IgD-negative memory B cell (primary cell): ENCODE measurements around the gene RERE. TPM values are rescaled to one million over a fixed set of nuclear protein-coding genes. Genes with fewer than 3 reads are reported as not detected.

Experiments
- H3K27ac Mint-ChIP-seq, 3 donors: one replicate each; pipeline ENCODE4 v1.8.0; 2020 to 2022; ENCODE audit warnings: mild to moderate bottlenecking in 3 of 3, mixed read lengths in 3 of 3, moderate library complexity in 1 of 3
- H3K27me3 Mint-ChIP-seq: one replicate; pipeline ENCODE4 v1.8.0; 2021; ENCODE audit warnings: mixed read lengths
- H3K36me3 Mint-ChIP-seq: one replicate; pipeline ENCODE4 v1.8.0; 2020; ENCODE audit warnings: mild to moderate bottlenecking, mixed read lengths
- H3K4me1 Mint-ChIP-seq, 3 donors: one replicate each; pipeline ENCODE4 v1.8.0; 2020 to 2022; ENCODE audit warnings: mixed read lengths in 3 of 3, mild to moderate bottlenecking in 1 of 3
- H3K4me3 Mint-ChIP-seq, 4 donors: one replicate each; pipeline ENCODE4 v1.8.0; 2020 to 2022; ENCODE audit warnings: mild to moderate bottlenecking in 4 of 4, mixed read lengths in 4 of 4, moderate library complexity in 3 of 4
- H3K9me3 Mint-ChIP-seq, 3 donors: one replicate each; pipeline ENCODE4 v1.8.0; 2020 to 2021; ENCODE audit warnings: mixed read lengths in 3 of 3, mild to moderate bottlenecking in 1 of 3
- polyA plus RNA-seq: library from polyadenylated mRNA; unstranded; fragments of 300-500 nt; fragmentation: Illumina TruSeq; gene quantifications from one replicate; pipeline ENCODE4 v1.2.3, GENCODE V29; 2021

RERE gene
- polyA plus RNA-seq, 1 donor from 2014 or later: 24.9 TPM

- Mint-ChIP-seq H3K36me3 (peaks cover 3% of the 10 kb centered on the region), H3K27me3 (no peaks in the 10 kb centered on the region), H3K27ac (peak overlapping the region in 2 of 3 donors; percentile 39 to 53), H3K9me3 (no peaks in the 10 kb centered on the region), H3K4me1 (peaks cover 22 to 43% (median 43%) of the 10 kb centered on the region in 3 donors), H3K4me3 (peak overlapping the region in 1 of 4 donors; percentile 67)
Measured at GRCh38 chr1:8379513-8380186, 437.8 kb downstream of the RERE start.

- H3K27ac Mint-ChIP-seq: peak overlapping the region in 1 of 3 donors; percentile 74
Measured at GRCh38 chr1:8378981-8379470, 438.4 kb downstream of the RERE start.

GRCh38 chr1:8378178-8378577 is 439.3 kb downstream of the RERE start:
- Mint-ChIP-seq H3K4me1 (peaks cover 14 to 36% (median 36%) of the 10 kb centered on the region in 3 donors), H3K27me3 (no peaks in the 10 kb centered on the region), H3K27ac (peak overlapping the region in 1 of 3 donors; percentile 65), H3K9me3 (no peaks in the 10 kb centered on the region), H3K36me3 (peaks cover 3% of the 10 kb centered on the region), H3K4me3 (peak overlapping the region in 1 of 4 donors; percentile 25)

More at GRCh38 chr1:8378981-8379470, 438.4 kb downstream of the RERE start:
- Mint-ChIP-seq H3K27me3 (no peaks in the 10 kb centered on the region), H3K4me1 (peaks cover 18 to 40% (median 37%) of the 10 kb centered on the region in 3 donors), H3K4me3 (no peak overlapping the region), H3K36me3 (peaks cover 3% of the 10 kb centered on the region), H3K9me3 (no peaks in the 10 kb centered on the region)

GRCh38 chr1:8377271-8377981 is 440.0 kb downstream of the RERE start:
- no peaks in the 10 kb centered on the region for H3K9me3 Mint-ChIP-seq
- H3K4me1 Mint-ChIP-seq: peaks cover 7 to 30% (median 29%) of the 10 kb centered on the region in 3 donors
- H3K4me3 Mint-ChIP-seq: no peak overlapping the region
- no peaks in the 10 kb centered on the region for H3K27me3 Mint-ChIP-seq
- peaks cover 3% of the 10 kb centered on the region for H3K36me3 Mint-ChIP-seq
- H3K27ac Mint-ChIP-seq: peak overlapping the region in 1 of 3 donors; percentile 65

- no peaks in the 10 kb centered on the region for H3K9me3 Mint-ChIP-seq
- peaks cover 7 to 32% (median 22%) of the 10 kb centered on the region in 3 donors for H3K4me1 Mint-ChIP-seq
- no peak overlapping the region for H3K4me3 Mint-ChIP-seq
Measured at GRCh38 chr1:8376358-8376840, 441.0 kb downstream of the RERE start.

GRCh38 chr1:8374812-8375211 is 442.6 kb downstream of the RERE start:
- no peak overlapping the region for H3K4me3 Mint-ChIP-seq

More at GRCh38 chr1:8376358-8376840, 441.0 kb downstream of the RERE start:
- peaks cover 3% of the 10 kb centered on the region for H3K36me3 Mint-ChIP-seq
- H3K27ac Mint-ChIP-seq: peak overlapping the region in 2 of 3 donors; percentile 23 to 27
- H3K27me3 Mint-ChIP-seq: no peaks in the 10 kb centered on the region

GRCh38 chr1:8374356-8374755 is 443.1 kb downstream of the RERE start:
- Mint-ChIP-seq H3K9me3 (no peaks in the 10 kb centered on the region), H3K36me3 (peaks cover 2% of the 10 kb centered on the region), H3K4me1 (peaks cover 12 to 39% (median 22%) of the 10 kb centered on the region in 3 donors), H3K27ac (peak overlapping the region; percentile 54 to 83 (median 70)), H3K27me3 (no peaks in the 10 kb centered on the region), H3K4me3 (no peak overlapping the region)

More at GRCh38 chr1:8374812-8375211, 442.6 kb downstream of the RERE start:
- Mint-ChIP-seq H3K9me3 (no peaks in the 10 kb centered on the region), H3K27me3 (no peaks in the 10 kb centered on the region), H3K36me3 (peaks cover 2% of the 10 kb centered on the region), H3K27ac (peak overlapping the region; percentile 40 to 83 (median 54)), H3K4me1 (peaks cover 10 to 37% (median 22%) of the 10 kb centered on the region in 3 donors)

GRCh38 chr1:8373581-8374241 is 443.7 kb downstream of the RERE start:
- H3K36me3 Mint-ChIP-seq: peaks cover 2% of the 10 kb centered on the region
- no peaks in the 10 kb centered on the region for H3K9me3 Mint-ChIP-seq
- H3K27ac Mint-ChIP-seq: peak overlapping the region in 2 of 3 donors; percentile 59 to 70
- no peaks in the 10 kb centered on the region for H3K27me3 Mint-ChIP-seq
- no peak overlapping the region for H3K4me3 Mint-ChIP-seq
- H3K4me1 Mint-ChIP-seq: peaks cover 15 to 36% (median 22%) of the 10 kb centered on the region in 3 donors

- Mint-ChIP-seq H3K36me3 (peaks cover 2% of the 10 kb centered on the region), H3K9me3 (no peaks in the 10 kb centered on the region), H3K4me1 (peaks cover 15 to 36% (median 16%) of the 10 kb centered on the region in 3 donors), H3K4me3 (no peak overlapping the region), H3K27me3 (no peaks in the 10 kb centered on the region), H3K27ac (no peak overlapping the region)
Measured at GRCh38 chr1:8373125-8373524, 444.3 kb downstream of the RERE start.

GRCh38 chr1:8371372-8371991 is 446.0 kb downstream of the RERE start:
- Mint-ChIP-seq H3K4me1 (peaks cover 7 to 40% (median 18%) of the 10 kb centered on the region in 3 donors), H3K4me3 (peak overlapping the region in 1 of 4 donors; percentile 43), H3K27ac (peak overlapping the region in 2 of 3 donors; percentile 6 to 96)

GRCh38 chr1:8370905-8371315 is 446.5 kb downstream of the RERE start:
- H3K4me1 Mint-ChIP-seq: peaks cover 3 to 34% (median 18%) of the 10 kb centered on the region in 3 donors
- no peaks in the 10 kb centered on the region for H3K9me3 Mint-ChIP-seq
- H3K27ac Mint-ChIP-seq: peak overlapping the region in 2 of 3 donors; percentile 6 to 71
- H3K27me3 Mint-ChIP-seq: no peaks in the 10 kb centered on the region
- no peaks in the 10 kb centered on the region for H3K36me3 Mint-ChIP-seq
- peak overlapping the region in 1 of 4 donors; percentile 73 for H3K4me3 Mint-ChIP-seq

More at GRCh38 chr1:8371372-8371991, 446.0 kb downstream of the RERE start:
- Mint-ChIP-seq H3K9me3 (no peaks in the 10 kb centered on the region), H3K36me3 (peaks cover 2% of the 10 kb centered on the region), H3K27me3 (no peaks in the 10 kb centered on the region)

GRCh38 chr1:8370046-8370881 is 447.2 kb downstream of the RERE start:
- H3K27me3 Mint-ChIP-seq: no peaks in the 10 kb centered on the region
- H3K36me3 Mint-ChIP-seq: no peaks in the 10 kb centered on the region
- no peaks in the 10 kb centered on the region for H3K9me3 Mint-ChIP-seq
- peaks cover 0 to 33% (median 15%) of the 10 kb centered on the region in 3 donors for H3K4me1 Mint-ChIP-seq
- H3K27ac Mint-ChIP-seq: peak overlapping the region in 1 of 3 donors; percentile 66
- no peak overlapping the region for H3K4me3 Mint-ChIP-seq

- Mint-ChIP-seq H3K4me3 (no peak overlapping the region), H3K4me1 (peaks cover 0 to 24% (median 15%) of the 10 kb centered on the region in 3 donors)
Measured at GRCh38 chr1:8368956-8369639, 448.3 kb downstream of the RERE start.

More at GRCh38 chr1:8368956-8369639, 448.3 kb downstream of the RERE start:
- Mint-ChIP-seq H3K27me3 (no peaks in the 10 kb centered on the region), H3K9me3 (no peaks in the 10 kb centered on the region), H3K27ac (peak overlapping the region in 1 of 3 donors; percentile 21), H3K36me3 (no peaks in the 10 kb centered on the region)
